ENCODE data around the gene OLA1.

Gene OLA1

DNA sequence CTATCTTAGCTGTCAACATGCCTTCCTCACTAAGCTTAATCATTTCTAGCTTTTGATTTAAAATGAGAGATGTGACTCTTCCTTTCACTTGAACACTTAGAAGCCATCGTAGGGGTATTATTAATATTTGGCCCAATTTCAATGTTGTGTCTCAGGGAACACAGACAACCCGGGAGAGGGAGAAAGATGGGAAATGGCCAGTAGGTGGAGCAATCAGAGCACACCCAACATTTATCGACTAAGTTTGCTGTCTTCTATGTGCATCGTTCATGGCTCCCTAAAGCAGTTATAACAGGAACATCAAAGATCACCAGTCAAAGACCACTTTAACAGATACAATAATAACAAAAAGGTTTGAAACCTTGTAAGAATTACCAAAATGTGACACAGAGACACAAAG, 110.2 kb downstream of the OLA1 start:
- WGBS, 2 experiments: 86 to 92% methylated on average over 4 of the region's 4 CpGs
- H3K27me3 ChIP-seq (ENCODE audit: control insufficient read depth, insufficient read depth, low read length, poor library complexity, severe bottlenecking): no peaks in the 10 kb centered on the region
- H3K9me3 ChIP-seq (ENCODE audit: control insufficient read depth, low read length): no peaks in the 10 kb centered on the region
- H3K27ac ChIP-seq (ENCODE audit: insufficient read depth, low read depth, low read length, poor library complexity, severe bottlenecking): no peak overlapping the region
- H3K4me3 ChIP-seq (ENCODE audit: insufficient read depth, low read depth, low read length): no peak overlapping the region
- H3K36me3 ChIP-seq (ENCODE audit: control insufficient read depth, insufficient read depth, low read length): peaks cover 20% of the 10 kb centered on the region
- H3K4me1 ChIP-seq (ENCODE audit: control insufficient read depth, insufficient read depth, low read length): no peaks in the 10 kb centered on the region

DNA sequence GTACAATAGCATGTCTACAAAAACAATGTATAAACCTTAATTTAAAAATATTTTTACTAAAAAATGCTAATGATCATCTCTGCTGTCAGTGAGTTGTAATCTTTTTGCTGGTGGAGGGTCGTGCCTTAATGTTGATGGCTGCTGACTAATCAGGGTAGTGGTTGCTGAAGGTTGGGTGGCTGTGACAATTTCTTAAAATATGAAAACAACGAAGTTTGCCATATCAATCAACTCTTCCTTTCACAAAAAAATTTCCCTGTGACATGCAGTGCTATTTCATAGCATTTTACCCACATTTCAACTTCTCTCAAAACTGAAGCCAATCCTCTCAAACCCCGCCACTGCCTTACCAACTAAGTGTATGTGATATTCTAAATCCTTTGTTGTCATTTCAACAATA, 112.4 kb downstream of the OLA1 start:
- H3K4me1 ChIP-seq (ENCODE audit: control insufficient read depth, insufficient read depth, low read length): no peaks in the 10 kb centered on the region
- WGBS, 2 experiments: 96 to 98% methylated on average over 3 of the region's 3 CpGs

DNA sequence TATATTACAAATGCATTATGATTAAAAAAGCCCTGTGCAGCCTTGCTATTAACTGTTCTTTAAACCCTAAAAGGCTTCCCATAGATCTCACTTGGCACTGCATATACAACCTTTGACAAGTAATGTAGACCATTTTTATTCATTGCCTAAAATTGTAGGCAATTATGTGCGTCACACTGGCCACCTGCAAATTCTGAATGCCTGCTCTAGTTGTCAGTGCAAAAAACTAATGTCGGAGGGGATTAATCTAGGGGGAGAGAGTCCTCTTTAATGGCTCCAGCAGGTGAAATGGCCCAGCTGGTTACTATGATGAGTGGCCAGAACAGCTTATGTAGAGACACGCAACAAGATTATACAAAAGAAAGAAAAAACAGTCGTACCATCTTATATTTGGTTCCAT, 123.2 kb downstream of the OLA1 start:
- H3K36me3 ChIP-seq (ENCODE audit: control insufficient read depth, insufficient read depth, low read length): no peaks in the 10 kb centered on the region
- H3K27ac ChIP-seq (ENCODE audit: insufficient read depth, low read depth, low read length, poor library complexity, severe bottlenecking): peak overlapping the region; percentile 11
- H3K4me3 ChIP-seq (ENCODE audit: insufficient read depth, low read depth, low read length): no peak overlapping the region
- 20 to 32% methylated on average over 2 to 3 of the region's 4 CpGs for WGBS, 2 experiments
- H3K9me3 ChIP-seq (ENCODE audit: control insufficient read depth, low read length): no peaks in the 10 kb centered on the region
- no peaks in the 10 kb centered on the region for H3K27me3 ChIP-seq (ENCODE audit: control insufficient read depth, insufficient read depth, low read length, poor library complexity, severe bottlenecking)
- peaks cover 19% of the 10 kb centered on the region for H3K4me1 ChIP-seq (ENCODE audit: control insufficient read depth, insufficient read depth, low read length)

More for the DNA sequence above, 112.4 kb downstream of the OLA1 start:
- no peaks in the 10 kb centered on the region for H3K27me3 ChIP-seq (ENCODE audit: control insufficient read depth, insufficient read depth, low read length, poor library complexity, severe bottlenecking)
- no peaks in the 10 kb centered on the region for H3K9me3 ChIP-seq (ENCODE audit: control insufficient read depth, low read length)
- H3K27ac ChIP-seq (ENCODE audit: insufficient read depth, low read depth, low read length, poor library complexity, severe bottlenecking): no peak overlapping the region
- no peak overlapping the region for H3K4me3 ChIP-seq (ENCODE audit: insufficient read depth, low read depth, low read length)
- peaks cover 20% of the 10 kb centered on the region for H3K36me3 ChIP-seq (ENCODE audit: control insufficient read depth, insufficient read depth, low read length)

DNA sequence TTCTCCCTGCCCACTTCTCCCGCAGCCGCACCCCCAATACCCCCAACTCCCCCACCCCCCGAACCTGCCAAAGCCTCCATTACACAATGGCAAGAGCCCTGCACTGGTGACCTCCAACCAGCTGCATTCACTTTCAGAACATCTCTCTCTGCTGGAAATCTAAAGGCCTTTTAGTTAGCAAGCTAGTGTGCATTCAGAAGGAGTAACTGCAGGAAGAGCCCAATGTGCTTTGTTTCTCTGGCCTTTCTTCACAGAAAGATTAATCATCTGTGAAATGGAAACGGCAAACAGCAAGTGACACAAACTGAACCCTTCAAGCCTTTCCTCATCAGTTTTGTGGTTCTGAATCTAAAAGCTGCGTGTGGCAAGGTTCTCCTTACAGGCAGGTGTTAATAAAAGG, 124.2 kb downstream of the OLA1 start:
- Histone ChIP-seq H3K9me3 (ENCODE audit: control insufficient read depth, low read length) (no peaks in the 10 kb centered on the region), H3K36me3 (ENCODE audit: control insufficient read depth, insufficient read depth, low read length) (no peaks in the 10 kb centered on the region), H3K27ac (ENCODE audit: insufficient read depth, low read depth, low read length, poor library complexity, severe bottlenecking) (peak overlapping the region; percentile 68), H3K4me3 (ENCODE audit: insufficient read depth, low read depth, low read length) (no peak overlapping the region), H3K4me1 (ENCODE audit: control insufficient read depth, insufficient read depth, low read length) (peaks cover 19% of the 10 kb centered on the region), H3K27me3 (ENCODE audit: control insufficient read depth, insufficient read depth, low read length, poor library complexity, severe bottlenecking) (no peaks in the 10 kb centered on the region)
- WGBS, 2 experiments: 0 to 2% methylated on average over 5 of the region's 5 CpGs

DNA sequence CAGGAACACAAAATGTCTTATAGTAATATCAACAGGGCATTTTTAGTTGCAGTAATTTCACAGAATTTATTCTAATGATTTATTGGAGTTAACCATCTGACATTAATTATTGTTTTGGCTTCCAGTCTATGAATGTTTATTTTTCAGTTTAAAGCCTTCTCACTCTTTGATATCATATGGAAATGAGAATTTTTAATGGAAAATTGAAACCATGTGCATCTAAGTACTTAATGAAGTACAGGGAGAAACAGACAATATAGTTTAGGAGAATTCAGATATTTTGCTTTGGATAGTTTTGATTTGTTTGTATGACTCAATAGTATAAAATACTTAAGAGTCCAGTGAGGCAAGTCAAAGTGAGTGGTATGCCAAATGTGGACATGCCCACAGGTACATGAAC, 126.1 kb downstream of the OLA1 start:
- no peaks in the 10 kb centered on the region for H3K9me3 ChIP-seq (ENCODE audit: control insufficient read depth, low read length)
- H3K36me3 ChIP-seq (ENCODE audit: control insufficient read depth, insufficient read depth, low read length): no peaks in the 10 kb centered on the region
- no peaks in the 10 kb centered on the region for H3K27me3 ChIP-seq (ENCODE audit: control insufficient read depth, insufficient read depth, low read length, poor library complexity, severe bottlenecking)
- H3K4me3 ChIP-seq (ENCODE audit: insufficient read depth, low read depth, low read length): no peak overlapping the region
- peaks cover 19% of the 10 kb centered on the region for H3K4me1 ChIP-seq (ENCODE audit: control insufficient read depth, insufficient read depth, low read length)
- H3K27ac ChIP-seq (ENCODE audit: insufficient read depth, low read depth, low read length, poor library complexity, severe bottlenecking): no peak overlapping the region

DNA sequence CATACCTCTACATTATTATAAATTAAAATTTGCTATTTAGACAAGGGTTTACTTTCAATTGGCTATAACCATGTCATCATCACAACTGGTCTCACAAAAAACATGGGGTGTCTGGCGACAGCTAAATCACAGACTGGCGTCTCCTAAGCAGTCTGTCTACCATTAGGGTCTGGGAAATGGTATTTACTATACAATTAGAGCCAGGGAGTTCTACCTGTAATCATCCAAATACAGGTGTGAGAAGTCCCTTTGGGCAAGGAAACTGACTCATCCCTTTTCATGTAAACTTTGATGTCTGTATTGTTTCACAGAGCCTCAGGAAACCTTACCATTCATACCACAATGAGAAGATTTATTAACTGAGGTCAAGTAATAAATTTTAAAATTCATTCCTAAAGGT, 126.7 kb downstream of the OLA1 start:
- Histone ChIP-seq H3K4me1 (ENCODE audit: control insufficient read depth, insufficient read depth, low read length) (peaks cover 19% of the 10 kb centered on the region), H3K4me3 (ENCODE audit: insufficient read depth, low read depth, low read length) (no peak overlapping the region), H3K9me3 (ENCODE audit: control insufficient read depth, low read length) (no peaks in the 10 kb centered on the region), H3K36me3 (ENCODE audit: control insufficient read depth, insufficient read depth, low read length) (no peaks in the 10 kb centered on the region), H3K27ac (ENCODE audit: insufficient read depth, low read depth, low read length, poor library complexity, severe bottlenecking) (no peak overlapping the region), H3K27me3 (ENCODE audit: control insufficient read depth, insufficient read depth, low read length, poor library complexity, severe bottlenecking) (no peaks in the 10 kb centered on the region)
- WGBS, 2 experiments: 74 to 100% methylated on average over 1 to 2 of the region's 2 CpGs

DNA sequence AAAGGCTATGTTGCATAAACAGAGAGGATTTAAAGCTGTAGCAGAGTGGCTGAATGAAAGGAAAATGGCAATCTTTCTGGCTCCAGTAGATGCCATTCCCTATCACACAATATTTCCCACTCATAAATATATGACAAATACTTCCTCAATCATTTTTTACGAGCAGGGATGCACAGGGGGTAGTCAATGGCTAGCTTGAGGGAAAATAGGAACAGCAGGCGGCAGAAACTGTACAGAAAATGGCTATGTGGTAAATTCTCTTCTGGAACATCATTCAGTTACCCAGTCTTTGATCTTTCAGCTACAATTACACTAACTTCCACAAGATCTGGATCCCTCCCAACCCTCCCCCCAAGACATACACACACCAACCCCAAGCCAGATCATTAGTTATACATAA, 127.2 kb downstream of the OLA1 start:
- Histone ChIP-seq H3K36me3 (ENCODE audit: control insufficient read depth, insufficient read depth, low read length) (no peaks in the 10 kb centered on the region), H3K4me1 (ENCODE audit: control insufficient read depth, insufficient read depth, low read length) (peaks cover 15% of the 10 kb centered on the region), H3K27me3 (ENCODE audit: control insufficient read depth, insufficient read depth, low read length, poor library complexity, severe bottlenecking) (no peaks in the 10 kb centered on the region), H3K27ac (ENCODE audit: insufficient read depth, low read depth, low read length, poor library complexity, severe bottlenecking) (no peak overlapping the region), H3K4me3 (ENCODE audit: insufficient read depth, low read depth, low read length) (no peak overlapping the region), H3K9me3 (ENCODE audit: control insufficient read depth, low read length) (no peaks in the 10 kb centered on the region)
- WGBS, 2 experiments: 89 to 100% methylated on average over 1 to 2 of the region's 2 CpGs

DNA sequence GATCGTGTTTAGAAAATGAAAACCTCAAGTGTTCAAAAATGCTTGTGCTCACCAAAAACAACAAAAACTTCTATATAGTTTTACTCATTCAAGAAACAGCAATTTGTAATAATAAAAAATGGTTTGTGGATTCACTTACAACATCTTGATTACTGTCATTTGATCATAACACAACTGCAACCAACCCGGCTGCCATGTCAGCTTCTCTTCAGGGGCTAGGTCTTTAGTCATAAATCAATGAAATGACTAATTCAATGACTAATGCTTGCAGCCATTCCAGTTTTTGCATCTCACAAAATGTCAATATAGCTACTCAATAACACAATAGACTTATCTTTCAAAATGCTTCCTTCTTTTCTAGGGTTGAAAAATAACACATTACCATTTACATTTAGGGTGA, 128.0 kb downstream of the OLA1 start:
- peaks cover 15% of the 10 kb centered on the region for H3K4me1 ChIP-seq (ENCODE audit: control insufficient read depth, insufficient read depth, low read length)
- H3K27me3 ChIP-seq (ENCODE audit: control insufficient read depth, insufficient read depth, low read length, poor library complexity, severe bottlenecking): no peaks in the 10 kb centered on the region
- H3K4me3 ChIP-seq (ENCODE audit: insufficient read depth, low read depth, low read length): no peak overlapping the region
- WGBS, 2 experiments: 89 to 94% methylated on average over 1 of the region's 2 CpGs
- H3K27ac ChIP-seq (ENCODE audit: insufficient read depth, low read depth, low read length, poor library complexity, severe bottlenecking): no peak overlapping the region
- H3K36me3 ChIP-seq (ENCODE audit: control insufficient read depth, insufficient read depth, low read length): no peaks in the 10 kb centered on the region
- no peaks in the 10 kb centered on the region for H3K9me3 ChIP-seq (ENCODE audit: control insufficient read depth, low read length)

DNA sequence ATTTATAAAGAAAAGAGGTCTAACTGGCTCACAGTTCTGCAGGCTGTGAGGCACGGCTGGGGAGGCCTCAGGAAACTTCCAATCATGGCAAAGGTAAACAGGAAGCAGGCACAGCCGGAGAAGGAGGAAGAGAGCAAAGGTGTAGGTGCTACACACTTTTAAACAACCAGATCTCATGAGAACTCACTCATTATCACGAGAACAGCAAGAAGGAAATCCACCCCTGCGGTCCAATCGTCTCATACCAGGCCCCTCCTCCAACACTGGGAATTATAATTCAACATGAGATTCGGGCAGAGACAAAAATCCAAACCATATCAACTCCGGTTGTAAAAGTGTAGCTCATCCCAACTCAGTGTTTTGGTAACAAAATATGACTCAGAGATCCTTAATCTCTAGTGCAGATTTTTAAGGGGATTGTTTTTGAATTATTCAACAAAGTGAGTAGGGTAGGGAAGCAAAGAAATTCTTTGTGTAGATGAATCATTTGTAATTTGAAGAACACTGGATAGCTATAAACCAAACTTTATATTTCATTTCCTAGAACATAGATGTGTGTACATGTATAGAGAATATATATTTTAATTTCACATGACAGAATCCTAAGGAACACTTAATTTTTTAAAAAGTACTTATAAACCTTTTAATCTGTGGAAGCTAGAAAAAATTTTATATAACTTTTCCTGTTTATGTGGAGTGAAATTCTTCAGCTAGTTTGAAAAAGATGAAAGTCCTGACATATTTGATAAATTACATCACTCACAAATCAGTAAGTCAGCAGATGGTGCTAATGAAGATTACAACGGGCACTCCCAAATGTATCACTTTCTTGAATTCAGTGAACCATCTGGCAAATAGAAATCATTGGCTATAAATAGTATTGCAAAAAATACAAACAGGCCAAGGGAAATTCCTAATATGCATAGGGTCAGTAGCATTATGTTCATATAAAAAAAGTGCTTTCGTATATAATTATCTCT, 130.1 kb downstream of the OLA1 start:
- Histone ChIP-seq H3K4me3 (ENCODE audit: insufficient read depth, low read depth, low read length) (no peak overlapping the region), H3K36me3 (ENCODE audit: control insufficient read depth, insufficient read depth, low read length) (no peaks in the 10 kb centered on the region), H3K27ac (ENCODE audit: insufficient read depth, low read depth, low read length, poor library complexity, severe bottlenecking) (no peak overlapping the region), H3K27me3 (ENCODE audit: control insufficient read depth, insufficient read depth, low read length, poor library complexity, severe bottlenecking) (no peaks in the 10 kb centered on the region), H3K9me3 (ENCODE audit: control insufficient read depth, low read length) (no peaks in the 10 kb centered on the region), H3K4me1 (ENCODE audit: control insufficient read depth, insufficient read depth, low read length) (peaks cover 6% of the 10 kb centered on the region)
- WGBS, 2 experiments: 78 to 92% methylated on average over 8 of the region's 9 CpGs

DNA sequence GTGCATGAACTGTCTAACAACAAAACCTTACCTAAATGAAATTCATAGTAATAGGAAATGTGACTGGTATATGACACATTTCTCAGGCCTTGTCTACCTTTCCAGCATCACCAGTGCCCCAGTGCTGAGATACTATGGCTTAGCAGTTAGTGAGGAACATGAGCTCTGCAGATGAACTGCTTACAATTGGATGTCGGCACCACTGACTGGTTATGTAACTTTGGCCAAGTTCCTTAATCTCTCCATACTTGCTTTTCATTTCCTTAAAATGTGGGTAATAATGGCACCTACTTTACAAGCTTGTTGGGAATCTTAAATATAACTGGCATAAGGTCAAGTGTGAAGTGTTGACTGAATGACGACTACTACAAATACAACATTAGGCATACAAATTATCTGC, 136.3 kb downstream of the OLA1 start:
- H3K9me3 ChIP-seq (ENCODE audit: control insufficient read depth, low read length): no peaks in the 10 kb centered on the region
- H3K4me1 ChIP-seq (ENCODE audit: control insufficient read depth, insufficient read depth, low read length): no peaks in the 10 kb centered on the region
- no peaks in the 10 kb centered on the region for H3K27me3 ChIP-seq (ENCODE audit: control insufficient read depth, insufficient read depth, low read length, poor library complexity, severe bottlenecking)
- WGBS, 2 experiments: 88 to 90% methylated on average over 2 of the region's 2 CpGs
- no peak overlapping the region for H3K27ac ChIP-seq (ENCODE audit: insufficient read depth, low read depth, low read length, poor library complexity, severe bottlenecking)
- H3K4me3 ChIP-seq (ENCODE audit: insufficient read depth, low read depth, low read length): no peak overlapping the region
- no peaks in the 10 kb centered on the region for H3K36me3 ChIP-seq (ENCODE audit: control insufficient read depth, insufficient read depth, low read length)

Measured in ectodermal cell (in vitro differentiated cells).